RWPE2 (cell line): ENCODE measurements around the gene KRTAP10-4.

Experiments
- ATAC-seq: fragments of 200-7000 bp; cut with Tn5 transposase; 3 replicates; pipeline ENCODE4 v1.9.1; 2021; ENCODE audit warnings: low read depth
- DNase-seq: peaks from one replicate; pipeline ENCODE4 v3.0.0-alpha.2; 2020; ENCODE audit warnings: low spot score
- H3K27ac ChIP-seq: fragments of 450-650 bp; 2 replicates; pipeline ENCODE4 v1.5.1; 2017; ENCODE audit warnings: mild to moderate bottlenecking; ENCODE audit not compliant: poor library complexity, severe bottlenecking
- H3K27me3 ChIP-seq: fragments of 250-450 bp; sonication (Bioruptor Pico); 2 replicates; pipeline ENCODE4 v1.5.1; 2021; ENCODE audit warnings: mild to moderate bottlenecking, moderate library complexity; ENCODE audit not compliant: insufficient read depth, poor library complexity, severe bottlenecking
- H3K36me3 ChIP-seq: fragments of 250-450 bp; sonication (Bioruptor Pico); 2 replicates; pipeline ENCODE4 v1.5.1; 2020; ENCODE audit warnings: low read depth, mild to moderate bottlenecking, moderate library complexity
- H3K4me1 ChIP-seq: fragments of 250-450 bp; sonication (Bioruptor Pico); 2 replicates; pipeline ENCODE4 v1.5.1; 2021; ENCODE audit warnings: mild to moderate bottlenecking, moderate library complexity; ENCODE audit not compliant: insufficient read depth, poor library complexity, severe bottlenecking
- H3K4me3 ChIP-seq: fragments of 250-450 bp; sonication (Bioruptor Pico); 2 replicates; pipeline ENCODE4 v1.5.1; 2021; ENCODE audit warnings: mild to moderate bottlenecking, moderate library complexity; ENCODE audit not compliant: severe bottlenecking
- H3K9me3 ChIP-seq: fragments of 250-450 bp; sonication (Bioruptor Pico); 2 replicates; pipeline ENCODE4 v1.5.1; 2021; ENCODE audit warnings: mild to moderate bottlenecking, moderate library complexity; ENCODE audit not compliant: severe bottlenecking
- TF ChIP-seq, protein P1 (sequence below): fragments of 450-650 bp; IDR thresholded peaks from one replicate; pipeline ENCODE4 v1.5.1; 2017; ENCODE audit warnings: mild to moderate bottlenecking, moderate library complexity; ENCODE audit not compliant: poor library complexity, severe bottlenecking

Gene KRTAP10-4

DNA sequence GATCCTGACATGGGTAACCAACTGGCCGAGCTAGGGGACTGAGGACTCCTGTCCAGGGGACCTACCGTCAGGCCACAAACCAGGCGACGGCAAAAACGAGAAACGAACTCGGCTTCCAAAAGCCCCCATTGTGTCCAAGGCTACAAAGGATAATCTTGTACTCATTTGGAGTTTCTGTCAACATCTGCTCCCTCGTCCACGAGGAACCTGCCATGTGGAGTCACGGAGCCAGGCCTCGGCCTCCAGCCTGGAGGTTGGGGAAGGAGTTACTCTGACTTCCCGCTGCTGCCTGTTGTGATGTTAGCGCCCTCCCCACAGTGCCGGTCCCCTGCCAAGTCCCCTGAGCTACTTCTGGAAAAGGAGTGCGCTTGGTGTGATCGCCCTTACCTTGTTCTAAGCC lies 40.8 kb upstream of the KRTAP10-4 start:
- H3K27ac ChIP-seq: no peak overlapping the region

DNA sequence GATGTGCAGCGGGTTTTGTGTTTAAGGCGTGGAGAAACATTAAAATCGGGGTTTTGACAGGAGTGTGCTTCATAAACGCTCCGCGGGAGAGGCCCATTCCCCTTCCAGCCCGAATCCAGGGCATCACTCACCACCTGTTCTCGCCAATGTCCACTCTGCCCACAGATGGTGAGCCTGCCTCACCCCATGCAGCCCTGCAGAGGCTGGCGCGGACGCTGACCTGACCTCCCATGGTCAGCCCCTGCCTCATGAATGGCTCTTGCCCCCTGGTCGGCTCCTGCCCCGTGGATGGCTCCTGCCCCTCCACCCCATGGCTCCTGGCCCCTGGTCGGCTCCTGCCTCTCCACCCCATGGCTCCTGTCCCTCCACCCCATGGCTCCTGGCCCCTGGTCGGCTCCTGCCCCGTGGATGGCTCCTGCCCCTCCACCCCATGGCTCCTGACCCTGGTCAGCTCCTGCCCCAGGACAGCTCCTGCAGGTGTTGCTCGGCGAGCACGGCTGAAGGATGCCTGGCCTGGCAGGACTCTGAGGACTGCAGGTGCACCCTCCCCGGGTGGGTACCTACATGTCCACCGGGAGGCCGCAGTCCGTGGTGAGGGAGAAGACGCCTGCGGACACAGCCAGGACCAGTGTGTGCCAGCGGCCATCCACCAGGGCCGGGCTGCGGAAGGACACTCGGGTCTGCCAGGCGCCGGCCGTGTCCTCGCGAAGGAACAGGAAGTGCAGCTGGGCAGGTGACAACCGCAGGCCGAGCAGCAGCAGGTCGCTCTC lies 40.2 kb upstream of the KRTAP10-4 start:
- Histone ChIP-seq H3K27ac (no peak overlapping the region), H3K4me3 (no peak overlapping the region), H3K36me3 (no peaks in the 10 kb centered on the region), H3K27me3 (no peaks in the 10 kb centered on the region), H3K9me3 (no peaks in the 10 kb centered on the region), H3K4me1 (no peaks in the 10 kb centered on the region)
- no peak for ATAC-seq
- peak; percentile 56 for DNase-seq
- TF ChIP-seq, protein P1, sequence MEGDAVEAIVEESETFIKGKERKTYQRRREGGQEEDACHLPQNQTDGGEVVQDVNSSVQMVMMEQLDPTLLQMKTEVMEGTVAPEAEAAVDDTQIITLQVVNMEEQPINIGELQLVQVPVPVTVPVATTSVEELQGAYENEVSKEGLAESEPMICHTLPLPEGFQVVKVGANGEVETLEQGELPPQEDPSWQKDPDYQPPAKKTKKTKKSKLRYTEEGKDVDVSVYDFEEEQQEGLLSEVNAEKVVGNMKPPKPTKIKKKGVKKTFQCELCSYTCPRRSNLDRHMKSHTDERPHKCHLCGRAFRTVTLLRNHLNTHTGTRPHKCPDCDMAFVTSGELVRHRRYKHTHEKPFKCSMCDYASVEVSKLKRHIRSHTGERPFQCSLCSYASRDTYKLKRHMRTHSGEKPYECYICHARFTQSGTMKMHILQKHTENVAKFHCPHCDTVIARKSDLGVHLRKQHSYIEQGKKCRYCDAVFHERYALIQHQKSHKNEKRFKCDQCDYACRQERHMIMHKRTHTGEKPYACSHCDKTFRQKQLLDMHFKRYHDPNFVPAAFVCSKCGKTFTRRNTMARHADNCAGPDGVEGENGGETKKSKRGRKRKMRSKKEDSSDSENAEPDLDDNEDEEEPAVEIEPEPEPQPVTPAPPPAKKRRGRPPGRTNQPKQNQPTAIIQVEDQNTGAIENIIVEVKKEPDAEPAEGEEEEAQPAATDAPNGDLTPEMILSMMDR: no peak

More for the DNA sequence above, 40.8 kb upstream of the KRTAP10-4 start:
- Histone ChIP-seq H3K4me3 (no peak overlapping the region), H3K9me3 (no peaks in the 10 kb centered on the region), H3K4me1 (no peaks in the 10 kb centered on the region), H3K36me3 (no peaks in the 10 kb centered on the region), H3K27me3 (no peaks in the 10 kb centered on the region)
- DNase-seq: no peak
- TF ChIP-seq, protein P1: no peak
- no peak for ATAC-seq

DNA sequence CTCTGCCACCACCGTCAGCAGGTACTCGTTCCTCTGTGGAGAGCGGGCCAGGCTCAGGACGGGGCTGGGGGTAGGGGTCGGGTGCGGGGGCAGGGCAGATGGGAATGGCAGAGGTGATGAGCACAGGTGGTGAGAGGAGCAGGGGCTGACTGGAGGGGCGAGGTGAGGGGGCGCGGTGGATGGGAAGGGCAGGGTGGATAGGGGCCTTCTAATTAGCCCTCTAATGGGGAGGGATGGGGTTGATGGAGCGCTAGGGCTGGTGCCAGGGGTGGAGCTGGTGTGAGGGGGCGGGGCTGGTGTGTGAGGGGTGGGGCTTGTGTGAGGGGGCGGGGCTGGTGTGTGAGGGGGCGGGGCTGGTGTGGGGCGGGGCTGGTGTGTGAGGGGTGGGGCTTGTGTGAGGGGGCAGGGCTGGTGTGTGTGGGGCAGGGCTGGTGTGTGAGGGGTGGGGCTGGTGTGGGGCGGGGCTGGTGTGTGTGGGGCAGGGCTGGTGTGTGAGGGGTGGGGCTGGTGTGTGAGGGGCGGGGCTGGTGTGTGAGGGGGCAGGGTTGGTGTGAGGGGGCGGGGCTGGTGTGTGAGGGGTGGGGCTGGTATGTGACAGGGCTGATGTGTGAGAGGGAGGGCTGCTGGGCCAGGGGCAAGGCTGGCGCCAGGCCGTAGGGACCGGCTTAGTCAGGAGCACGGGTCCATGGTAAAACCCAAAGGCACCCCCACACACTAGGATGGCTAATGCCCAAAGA lies 39.5 kb upstream of the KRTAP10-4 start:
- no peaks in the 10 kb centered on the region for H3K4me1 ChIP-seq
- no peaks in the 10 kb centered on the region for H3K27me3 ChIP-seq
- no peak for ATAC-seq
- no peak overlapping the region for H3K27ac ChIP-seq
- TF ChIP-seq, protein P1: no peak
- no peak overlapping the region for H3K4me3 ChIP-seq
- H3K36me3 ChIP-seq: no peaks in the 10 kb centered on the region
- H3K9me3 ChIP-seq: no peaks in the 10 kb centered on the region
- peak; percentile 43 for DNase-seq

DNA sequence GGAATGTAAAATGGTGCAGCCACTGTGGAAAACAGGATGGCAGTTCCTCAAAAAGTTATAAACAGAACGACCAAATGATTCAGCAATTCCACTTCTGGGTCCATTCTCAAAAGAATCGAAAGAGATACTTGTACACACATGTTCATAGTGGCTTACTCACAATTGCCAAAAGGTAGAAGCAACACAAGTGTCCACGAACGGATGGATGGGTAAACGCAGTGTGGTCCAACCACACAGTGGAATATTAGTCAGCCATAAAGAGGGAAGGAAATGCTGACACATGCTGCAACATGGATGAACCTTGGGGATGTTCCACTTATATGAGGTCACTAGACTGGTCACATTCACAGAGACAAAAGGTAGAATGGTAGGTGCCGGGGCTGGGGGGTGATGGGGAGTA lies 38.8 kb upstream of the KRTAP10-4 start:
- Histone ChIP-seq H3K27ac (no peak overlapping the region), H3K4me3 (no peak overlapping the region), H3K27me3 (no peaks in the 10 kb centered on the region), H3K9me3 (no peaks in the 10 kb centered on the region), H3K36me3 (no peaks in the 10 kb centered on the region), H3K4me1 (no peaks in the 10 kb centered on the region)
- DNase-seq (no peak), ATAC-seq (no peak)
- TF ChIP-seq, protein P1: no peak

DNA sequence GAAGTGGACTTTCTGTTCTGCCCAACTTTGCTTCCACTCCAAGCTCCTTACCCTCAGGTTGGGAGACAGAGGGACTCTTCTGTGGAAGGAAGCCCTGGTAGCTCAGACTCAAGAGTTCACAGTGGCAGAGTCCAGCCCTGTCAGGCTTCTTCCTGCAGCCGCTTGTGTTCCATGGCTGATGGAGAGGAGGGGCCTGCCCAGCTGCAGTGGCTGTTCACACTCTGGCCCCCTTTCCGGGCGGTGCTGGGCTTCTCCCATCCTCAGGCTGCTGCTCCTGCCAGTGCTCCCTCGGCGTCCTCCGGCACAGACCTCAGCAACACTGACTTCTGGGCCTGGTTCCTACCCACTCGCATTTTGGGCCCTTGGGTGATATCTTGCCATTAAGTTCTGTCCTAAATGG lies 37.6 kb upstream of the KRTAP10-4 start:
- ATAC-seq (no peak), DNase-seq (peak; percentile 50)
- TF ChIP-seq, protein P1: no peak
- Histone ChIP-seq H3K4me3 (no peak overlapping the region), H3K4me1 (no peaks in the 10 kb centered on the region), H3K9me3 (no peaks in the 10 kb centered on the region), H3K27ac (no peak overlapping the region), H3K27me3 (no peaks in the 10 kb centered on the region), H3K36me3 (no peaks in the 10 kb centered on the region)
